Lung (tissue), 13 donors: ENCODE results near the gene ERVK3-1. TPM values are rescaled to one million over a fixed set of nuclear protein-coding genes. Genes with fewer than 3 reads are reported as not detected.

Source experiments
- ATAC-seq: fragments of 200-7000 bp; cut with Tn5 transposase; one replicate; pipeline ENCODE4 v1.9.1; 2020; ENCODE audit warnings: moderate number of reproducible peaks; ENCODE audit not compliant: insufficient read depth, low FRiP score
- DNase-seq, 3 donors: peaks; one replicate each; pipeline ENCODE4 v3.0.0-alpha.2; 2013 to 2017
- H3K27ac ChIP-seq, 2 donors: one replicate each; pipeline ENCODE4 v1.5.1; 2013; ENCODE audit warnings: mild to moderate bottlenecking in 2 of 2, moderate library complexity in 2 of 2, control low read depth in 1 of 2, inconsistent platforms in 1 of 2, low read depth in 1 of 2, low read length in 1 of 2
- H3K27me3 ChIP-seq, 3 donors: one replicate each; pipeline ENCODE4 v1.5.1; 2013; ENCODE audit warnings: low read length in 2 of 3; ENCODE audit not compliant: control insufficient read depth in 3 of 3, insufficient read depth in 3 of 3
- H3K36me3 ChIP-seq, 4 donors: one replicate each; pipeline ENCODE4 v1.5.1; 2013; ENCODE audit warnings: low read length in 4 of 4, mild to moderate bottlenecking in 1 of 4, moderate library complexity in 1 of 4; ENCODE audit not compliant: control insufficient read depth in 4 of 4, insufficient read depth in 4 of 4
- H3K4me1 ChIP-seq, 5 donors: one replicate each; pipeline ENCODE4 v1.5.1; 2013; ENCODE audit warnings: low read length in 5 of 5, mild to moderate bottlenecking in 2 of 5, moderate library complexity in 1 of 5; ENCODE audit not compliant: control insufficient read depth in 5 of 5, insufficient read depth in 5 of 5
- H3K4me3 ChIP-seq: one replicate; pipeline ENCODE4 v1.5.1; 2013; ENCODE audit warnings: mild to moderate bottlenecking, control low read depth, moderate library complexity
- H3K9ac ChIP-seq, 2 donors: one replicate each; pipeline ENCODE4 v1.5.1; 2013; ENCODE audit warnings: low read length in 2 of 2, control low read depth in 1 of 2; ENCODE audit not compliant: insufficient read depth in 1 of 2
- H3K9me3 ChIP-seq, 4 donors: one replicate each; pipeline ENCODE4 v1.5.1; 2013; ENCODE audit warnings: low read length in 3 of 4, mild to moderate bottlenecking in 1 of 4, moderate library complexity in 1 of 4; ENCODE audit not compliant: control insufficient read depth in 4 of 4, insufficient read depth in 3 of 4
- CTCF ChIP-seq: IDR thresholded peaks from 2 replicates; pipeline ENCODE4 v1.5.1; 2012; ENCODE audit warnings: mild to moderate bottlenecking; ENCODE audit errors: control extremely low read depth, extremely low read depth
- WGBS, 2 donors: extraction: QIAGEN DNeasy Blood & Tissue Kit; methylation state at CpG; one replicate each; pipeline ENCODE4 v1.1.7; 2013; 5-methylcytosine and 5-hydroxymethylcytosine counted together
- polyA plus RNA-seq, 2 donors: library from polyadenylated mRNA; stranded (reverse); fragments of 200-250 nt; gene quantifications; one replicate each; pipeline ENCODE4 v1.2.1, GENCODE V29; 2013
- small RNA-seq: library from RNA; depleted of rRNA; stranded (forward); fragments of <200 nt; gene quantifications from one replicate; pipeline ENCODE3, GENCODE V24; 2014; ENCODE audit warnings: low replicate concordance
- total RNA-seq, 2 donors: library from RNA; depleted of rRNA in 1 of 2; stranded (reverse); fragments of >200 nt in 1 of 2; gene quantifications; one replicate each; pipeline ENCODE4 v1.2.1, GENCODE V29; 2014 to 2021
- donor health status: control.
- donor health status: control.
- donor health status: Bipolar disorder and iron deficiency.
- donor health status: healthy.
- donor health status: DM: yes; HTN: yes; CAD: no.

The ERVK3-1 gene
- total and polyA plus RNA-seq, 4 donors = 31.8 to 58.8 (median 38.1) TPM

GRCh38 chr19:58362272-58362994 lies 57.3 kb downstream of the ERVK3-1 start, which contains the start of gene ZNF497:
Gene ZNF497 (minus strand): TSS chr19:58362751. CDS start chr19:58357635, 5,116 bp downstream.
- TF ChIP-seq CTCF = no peak
- DNase-seq (peak; percentile 98), ATAC-seq (peak; percentile 94)
- 0% methylated on average over 51 to 74 of the region's 74 CpGs for WGBS, 2 donors
- Histone ChIP-seq H3K27ac (peak within 1 kb of the TSS; percentile 90 to 98), H3K4me1 (peaks cover 0 to 16% (median 0%) of the 10 kb centered on the region in 5 donors), H3K36me3 (no peaks in the 10 kb centered on the region), H3K4me3 (peak within 1 kb of the TSS; percentile 66), H3K9ac (peak within 1 kb of the TSS; percentile 79 to 96), H3K27me3 (no peaks in the 10 kb centered on the region), H3K9me3 (peaks cover 0 to 2% (median 0%) of the 10 kb centered on the region in 4 donors)

DNA sequence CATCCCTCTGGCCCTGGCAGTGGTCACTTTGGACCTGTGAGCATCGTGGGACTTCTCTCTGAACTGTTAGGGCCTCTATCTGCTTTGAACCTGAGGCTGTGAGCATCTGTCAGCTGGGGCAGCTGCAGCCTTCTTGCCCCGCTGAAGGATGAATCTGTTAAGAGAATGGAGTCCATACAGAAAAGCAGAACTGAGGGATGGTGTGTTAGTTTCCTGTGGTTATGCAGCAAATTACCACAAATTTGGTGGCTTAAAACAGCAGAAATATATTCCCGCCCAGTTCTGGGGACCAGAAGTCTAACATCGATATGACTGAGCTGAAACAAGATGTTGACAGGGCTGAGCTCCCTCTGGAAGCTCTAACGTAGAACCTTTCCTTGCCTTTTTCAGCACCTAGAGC lies 59.0 kb downstream of the ERVK3-1 start:
- Histone ChIP-seq H3K4me3 (no peak overlapping the region), H3K9ac (no peak overlapping the region), H3K27ac (no peak overlapping the region), H3K27me3 (no peaks in the 10 kb centered on the region), H3K36me3 (peaks cover 0 to 2% (median 0%) of the 10 kb centered on the region in 4 donors), H3K9me3 (peaks cover 0 to 2% (median 0%) of the 10 kb centered on the region in 4 donors), H3K4me1 (peaks cover 0 to 9% (median 0%) of the 10 kb centered on the region in 5 donors)
- TF ChIP-seq CTCF = no peak
- ATAC-seq (no peak), DNase-seq (no peak)
- 29 to 69% methylated on average over 5 of the region's 5 CpGs for WGBS, 2 donors

Small RNA genes within 50 kb of the gene (small RNA-seq; reads per million reads assigned to genes)
- gene MIR6806 = 0.33 reads per million, percentile 39 among the genes with 10 or more reads in this experiment
- gene RNA5SP473 = not detected

Other genes with a start within 250 kb of the ERVK3-1 start
- 10 to 100 TPM in 1 of 2 donors, 1 to 10 TPM in 1; 4.6 to 13.5 TPM for gene ZNF135, start 246.1 kb upstream of the ERVK3-1 start, total RNA-seq
- 1 to 10 TPM; 2.2 to 2.4 TPM for gene ZNF135, start 246.1 kb upstream of the ERVK3-1 start, polyA plus RNA-seq
- gene ZSCAN18, start 207.1 kb upstream of the ERVK3-1 start, total RNA-seq = 100 to 1,000 TPM in 1 of 2 donors, 10 to 100 TPM in 1; 68.7 to 123 TPM
- gene ZSCAN18, start 207.1 kb upstream of the ERVK3-1 start, polyA plus RNA-seq = 10 to 100 TPM; 22.1 to 37.4 TPM
- 10 to 100 TPM in 1 of 2 donors, 1 to 10 TPM in 1; 9.0 to 20.0 TPM for gene ZNF329, start 154.6 kb upstream of the ERVK3-1 start, total RNA-seq
- gene ZNF329, start 154.6 kb upstream of the ERVK3-1 start, polyA plus RNA-seq = 1 to 10 TPM; 2.3 to 3.9 TPM
- gene ZNF274, start 122.3 kb upstream of the ERVK3-1 start, total RNA-seq = 10 to 100 TPM; 27.8 to 29.6 TPM
- gene ZNF274, start 122.3 kb upstream of the ERVK3-1 start, polyA plus RNA-seq = 10 to 100 TPM; 10.2 to 24.2 TPM
- gene ZNF544, start 76.5 kb upstream of the ERVK3-1 start, total RNA-seq = 10 to 100 TPM; 19.7 to 41.6 TPM
- gene ZNF544, start 76.5 kb upstream of the ERVK3-1 start, polyA plus RNA-seq = 10 to 100 TPM in 1 of 2 donors, 1 to 10 TPM in 1; 9.6 to 13.8 TPM
- gene ZNF8, start 26.4 kb upstream of the ERVK3-1 start, total RNA-seq = 1 to 10 TPM; 5.2 to 8.0 TPM
- gene ZNF8, start 26.4 kb upstream of the ERVK3-1 start, polyA plus RNA-seq = 1 to 10 TPM; 1.2 to 1.8 TPM
- 1 to 10 TPM; 3.7 TPM for gene ZSCAN22, start 21.6 kb downstream of the ERVK3-1 start, total RNA-seq
- gene ZSCAN22, start 21.6 kb downstream of the ERVK3-1 start, polyA plus RNA-seq = 1 to 10 TPM in 1 of 2 donors, under 1 TPM in 1; 0.93 to 1.1 TPM
- gene A1BG, start 48.1 kb downstream of the ERVK3-1 start, total RNA-seq = 10 to 100 TPM in 1 of 2 donors, 1 to 10 TPM in 1; 1.2 to 16.4 TPM
- gene A1BG, start 48.1 kb downstream of the ERVK3-1 start, polyA plus RNA-seq = 10 to 100 TPM; 20.9 to 53.4 TPM
- gene ZNF497, start 57.4 kb downstream of the ERVK3-1 start, total RNA-seq = 1 to 10 TPM; 3.5 to 3.8 TPM
- gene ZNF497, start 57.4 kb downstream of the ERVK3-1 start, polyA plus RNA-seq = 1 to 10 TPM in 1 of 2 donors, under 1 TPM in 1; 0.97 to 1.3 TPM
- 1 to 10 TPM; 2.5 to 3.2 TPM for gene ZNF837, start 75.7 kb downstream of the ERVK3-1 start, total RNA-seq
- 1 to 10 TPM; 1.7 to 2.9 TPM for gene ZNF837, start 75.7 kb downstream of the ERVK3-1 start, polyA plus RNA-seq
- gene RPS5, start 81.9 kb downstream of the ERVK3-1 start, total RNA-seq = 1,000 to 10,000 TPM in 1 of 2 donors, 100 to 1,000 TPM in 1; 927 to 1,036 TPM
- gene RPS5, start 81.9 kb downstream of the ERVK3-1 start, polyA plus RNA-seq = 1,000 to 10,000 TPM; 1,145 to 1,802 TPM
- gene RNF225, start 90.3 kb downstream of the ERVK3-1 start, total RNA-seq = 1 to 10 TPM in 1 of 2 donors, under 1 TPM in 1; 0.26 to 1.5 TPM
- gene RNF225, start 90.3 kb downstream of the ERVK3-1 start, polyA plus RNA-seq = under 1 TPM in 1 of 2 donors, not detected in 1; 0.14 TPM
- gene ZNF584, start 103.3 kb downstream of the ERVK3-1 start, total RNA-seq = 10 to 100 TPM; 14.4 to 16.9 TPM
- gene ZNF584, start 103.3 kb downstream of the ERVK3-1 start, polyA plus RNA-seq = 10 to 100 TPM in 1 of 2 donors, 1 to 10 TPM in 1; 6.0 to 13.1 TPM
- 1 to 10 TPM; 4.4 to 7.4 TPM for gene ZNF132, start 134.8 kb downstream of the ERVK3-1 start, total RNA-seq
- 1 to 10 TPM; 1.0 to 1.4 TPM for gene ZNF132, start 134.8 kb downstream of the ERVK3-1 start, polyA plus RNA-seq
- 1 to 10 TPM; 8.2 to 9.3 TPM for gene ZNF324B, start 146.2 kb downstream of the ERVK3-1 start, total RNA-seq
- 1 to 10 TPM; 2.8 to 3.9 TPM for gene ZNF324B, start 146.2 kb downstream of the ERVK3-1 start, polyA plus RNA-seq
- 10 to 100 TPM; 12.4 to 13.9 TPM for gene ZNF324, start 161.7 kb downstream of the ERVK3-1 start, total RNA-seq
- 1 to 10 TPM; 4.6 to 5.3 TPM for gene ZNF324, start 161.7 kb downstream of the ERVK3-1 start, polyA plus RNA-seq
- gene ZNF446, start 171.0 kb downstream of the ERVK3-1 start, total RNA-seq = 10 to 100 TPM; 12.5 to 12.9 TPM
- gene ZNF446, start 171.0 kb downstream of the ERVK3-1 start, polyA plus RNA-seq = 1 to 10 TPM; 8.3 to 9.5 TPM
- gene SLC27A5, start 206.6 kb downstream of the ERVK3-1 start, total RNA-seq = 10 to 100 TPM in 1 of 2 donors, 1 to 10 TPM in 1; 7.9 to 11.3 TPM
- 10 to 100 TPM; 14.6 to 19.0 TPM for gene SLC27A5, start 206.6 kb downstream of the ERVK3-1 start, polyA plus RNA-seq
- 10 to 100 TPM in 1 of 2 donors, 1 to 10 TPM in 1; 6.0 to 20.2 TPM for gene ZBTB45, start 214.4 kb downstream of the ERVK3-1 start, total RNA-seq
- 1 to 10 TPM; 7.7 to 9.6 TPM for gene ZBTB45, start 214.4 kb downstream of the ERVK3-1 start, polyA plus RNA-seq
- 100 to 1,000 TPM; 171 to 250 TPM for gene TRIM28, start 238.7 kb downstream of the ERVK3-1 start, total RNA-seq
- 100 to 1,000 TPM; 175 to 188 TPM for gene TRIM28, start 238.7 kb downstream of the ERVK3-1 start, polyA plus RNA-seq
- 100 to 1,000 TPM in 1 of 2 donors, 10 to 100 TPM in 1; 87.7 to 156 TPM for gene CHMP2A, start 249.7 kb downstream of the ERVK3-1 start, total RNA-seq
- 100 to 1,000 TPM; 227 to 309 TPM for gene CHMP2A, start 249.7 kb downstream of the ERVK3-1 start, polyA plus RNA-seq